Measurements from ENCODE around the gene FBF1.

DNA sequence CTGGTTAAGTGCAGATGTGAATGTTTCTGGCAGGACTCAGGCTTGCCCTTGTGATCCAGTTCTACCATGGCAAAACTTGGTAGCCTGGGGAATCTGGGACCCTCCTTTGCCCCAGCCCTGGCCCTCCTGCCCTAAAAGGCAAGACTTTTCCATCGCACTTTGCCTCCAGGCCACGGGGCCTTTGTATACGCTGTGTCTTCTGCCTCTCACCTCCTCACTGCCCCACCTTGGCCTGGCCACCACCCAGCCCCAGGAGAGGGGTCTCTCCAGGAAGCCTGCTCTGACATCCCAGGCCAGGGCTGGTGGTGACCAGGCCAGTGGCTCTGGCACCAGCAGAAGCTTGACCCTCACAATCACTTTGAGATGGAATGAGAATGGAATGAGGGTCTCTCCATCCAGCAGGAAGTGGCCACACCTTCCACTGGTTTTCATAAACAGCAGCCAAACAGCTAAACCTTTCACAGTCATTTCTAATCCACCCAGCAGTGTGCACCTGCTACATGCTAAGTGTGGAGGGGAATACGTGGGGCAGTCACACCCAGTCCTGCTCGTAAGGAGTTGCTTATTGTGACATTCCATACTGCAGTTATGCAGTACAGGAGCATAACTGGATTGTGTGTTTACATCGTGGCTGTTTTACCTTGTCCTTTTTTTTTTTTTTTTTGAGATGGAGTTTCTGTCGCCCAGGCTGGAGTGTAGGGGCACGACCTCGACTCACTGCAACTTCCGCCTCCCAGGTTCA is 34.5 kb downstream of the FBF1 start:
- TF ChIP-seq CTCF (IDR thresholded peaks at IDR 0.05) (no peak), POLR2A (IDR thresholded peaks at IDR 0.05) (no peak)

All from right lobe of liver (tissue), 4 donors.